HG02623 (cell line): Measurements from ENCODE around the gene METAP1D.

Source experiments
- ATAC-seq: cut with Tn5 transposase; IDR thresholded peaks from one replicate; pipeline ENCODE4 v1.9.1; 2021; ENCODE audit warnings: moderate library complexity; ENCODE audit not compliant: unreplicated experiment

The METAP1D gene

DNA sequence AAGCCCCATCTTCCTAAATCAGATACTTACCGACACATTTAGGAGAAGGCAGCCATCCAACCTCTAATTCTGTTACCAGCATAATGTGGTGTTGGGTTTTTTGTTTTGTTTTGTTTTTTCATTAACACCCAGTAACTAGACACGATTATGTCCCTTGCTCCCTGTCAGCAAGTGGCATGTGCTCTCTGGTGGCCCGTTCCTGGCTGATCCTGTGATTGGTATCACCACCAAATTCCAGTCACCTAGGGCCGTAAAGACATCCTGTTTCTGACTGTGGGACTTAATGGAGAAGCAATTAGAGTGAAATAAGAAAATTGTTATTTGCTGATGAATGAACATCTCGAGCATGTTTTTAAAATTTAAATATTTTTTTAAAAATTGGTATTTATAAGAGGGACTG is 79.7 kb downstream of the METAP1D start:
- ATAC-seq: no peak

DNA sequence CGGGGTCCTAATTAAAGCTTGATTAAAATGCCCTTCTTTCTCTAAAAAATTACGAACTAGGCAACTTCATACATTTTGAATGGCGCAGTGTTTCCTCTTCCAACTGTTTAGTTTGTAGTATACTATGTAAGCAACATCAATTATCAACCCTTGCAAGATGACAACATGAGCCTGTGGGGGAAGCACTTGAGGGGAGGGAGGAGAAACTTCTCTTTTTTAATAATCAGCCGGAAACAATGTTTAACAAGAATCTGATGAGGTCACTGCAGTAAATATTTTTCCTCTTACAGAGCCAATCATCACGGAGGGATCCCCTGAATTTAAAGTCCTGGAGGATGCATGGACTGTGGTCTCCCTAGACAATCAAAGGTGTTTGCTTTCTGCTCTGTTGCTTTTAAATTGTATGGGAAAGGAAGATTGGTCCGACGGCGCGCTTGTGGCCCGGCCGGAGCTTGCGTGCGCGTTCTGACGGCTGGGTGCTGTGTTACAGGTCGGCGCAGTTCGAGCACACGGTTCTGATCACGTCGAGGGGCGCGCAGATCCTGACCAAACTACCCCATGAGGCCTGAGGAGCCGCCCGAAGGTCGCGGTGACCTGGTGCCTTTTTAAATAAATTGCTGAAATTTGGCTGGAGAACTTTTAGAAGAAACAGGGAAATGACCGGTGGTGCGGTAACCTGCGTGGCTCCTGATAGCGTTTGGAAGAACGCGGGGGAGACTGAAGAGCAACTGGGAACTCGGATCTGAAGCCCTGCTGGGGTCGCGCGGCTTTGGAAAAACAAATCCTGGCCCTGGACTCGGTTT is 80.3 kb downstream of the METAP1D start:
- no peak for ATAC-seq

DNA sequence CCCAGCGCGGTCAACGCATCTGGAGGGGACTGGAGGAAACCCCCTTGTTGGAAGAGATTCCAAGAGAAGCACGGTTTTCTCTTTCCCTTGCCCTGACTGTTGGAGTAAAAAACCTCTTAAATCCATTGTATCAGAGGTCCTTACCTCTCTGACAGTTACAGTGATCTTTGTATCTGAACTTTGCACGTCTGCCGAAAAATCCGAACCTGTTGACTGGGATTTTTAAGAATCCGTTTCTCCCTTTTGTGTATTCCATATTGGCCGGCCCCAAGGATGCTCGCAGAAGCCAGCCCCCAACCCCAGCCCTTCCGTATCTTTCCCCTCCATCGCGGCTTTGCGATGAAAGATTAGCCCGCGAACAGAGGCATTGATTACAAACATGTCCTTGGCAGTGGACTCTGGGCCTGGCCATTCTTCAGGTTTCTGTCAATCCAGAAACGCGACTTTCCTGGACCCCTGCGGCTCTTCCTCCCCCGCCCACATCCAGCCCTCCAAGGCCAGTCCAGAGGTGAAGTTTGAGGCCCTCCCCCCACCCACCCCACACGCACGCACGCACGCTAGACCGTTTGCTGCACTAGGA is 81.0 kb downstream of the METAP1D start:
- no peak for ATAC-seq

DNA sequence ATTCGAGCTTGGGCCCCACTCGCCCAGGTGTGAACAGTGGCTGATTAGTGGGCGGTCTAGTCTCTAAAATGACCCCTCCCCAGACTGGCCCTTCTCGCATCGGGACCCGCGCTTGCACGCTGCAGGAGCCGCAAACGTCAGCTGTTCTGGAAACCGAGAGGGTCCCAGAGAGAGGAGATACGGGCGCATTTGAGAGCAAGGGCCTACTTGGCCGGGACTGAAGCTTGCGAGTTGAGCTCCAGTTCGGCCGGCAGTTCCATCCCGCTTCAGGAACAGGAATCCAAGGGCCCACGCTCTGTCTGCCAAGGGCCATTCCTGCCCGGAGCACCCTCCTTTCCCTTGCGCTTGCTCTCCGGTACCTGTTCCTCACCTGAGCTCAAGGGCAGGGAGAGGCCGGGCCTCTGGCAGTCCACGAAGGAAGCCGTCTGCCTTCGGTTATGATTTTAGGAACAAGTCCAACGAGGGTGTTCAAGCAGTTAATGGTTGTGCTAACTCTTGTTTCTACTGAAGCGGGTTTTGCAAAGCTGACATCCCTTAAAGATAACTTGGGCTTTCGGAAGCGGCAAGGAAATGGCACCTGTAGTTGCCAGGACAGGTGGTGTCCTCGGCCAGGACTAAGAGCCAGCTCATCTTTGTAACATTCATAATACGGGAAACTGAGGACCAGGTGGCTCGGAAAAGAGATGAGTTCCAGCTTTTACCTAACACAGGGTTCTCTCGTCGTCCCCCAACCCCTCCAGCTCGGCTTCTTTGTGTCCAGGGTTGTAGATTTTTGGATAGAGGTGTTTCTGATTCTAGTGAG is 81.7 kb downstream of the METAP1D start:
- no peak for ATAC-seq

DNA sequence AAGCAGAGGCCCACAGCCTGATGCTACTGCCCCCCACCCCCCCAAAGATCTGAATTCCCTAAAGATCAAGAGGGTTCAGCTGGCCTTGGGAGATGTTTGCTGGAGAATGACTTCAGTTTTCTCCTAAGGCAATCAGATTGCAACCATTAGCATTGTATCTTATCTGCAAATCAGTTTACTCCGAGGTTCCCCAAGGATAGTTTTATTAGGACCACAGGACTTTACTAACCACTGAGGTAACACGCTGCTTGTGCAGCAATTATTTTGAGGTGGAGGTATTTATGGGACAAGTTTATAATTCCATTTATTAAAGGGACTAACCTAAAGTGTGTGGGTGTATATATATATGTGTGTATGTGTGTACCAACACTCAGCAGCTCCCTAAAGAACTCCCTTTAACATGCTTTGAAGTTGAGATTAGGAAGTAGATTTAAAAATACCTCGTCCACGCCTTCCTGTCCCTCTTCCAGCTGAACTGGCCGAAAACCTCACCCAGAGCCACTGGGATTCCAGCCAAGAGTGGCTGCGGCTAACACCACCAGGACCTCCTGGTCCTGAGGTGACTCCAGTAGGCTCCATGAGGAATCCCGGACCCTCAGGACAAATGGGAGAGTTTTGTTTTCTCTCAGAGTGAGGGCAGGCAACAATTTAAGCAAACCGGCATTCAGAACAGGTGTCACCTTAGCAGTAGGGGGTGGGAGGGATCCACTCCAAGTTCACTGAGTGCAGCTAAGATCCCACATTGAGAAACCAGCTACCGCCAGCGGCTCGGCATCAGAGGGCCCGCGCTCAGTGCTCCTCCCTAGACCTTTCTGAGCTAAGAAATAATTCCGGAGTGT is 82.6 kb downstream of the METAP1D start:
- no peak for ATAC-seq

DNA sequence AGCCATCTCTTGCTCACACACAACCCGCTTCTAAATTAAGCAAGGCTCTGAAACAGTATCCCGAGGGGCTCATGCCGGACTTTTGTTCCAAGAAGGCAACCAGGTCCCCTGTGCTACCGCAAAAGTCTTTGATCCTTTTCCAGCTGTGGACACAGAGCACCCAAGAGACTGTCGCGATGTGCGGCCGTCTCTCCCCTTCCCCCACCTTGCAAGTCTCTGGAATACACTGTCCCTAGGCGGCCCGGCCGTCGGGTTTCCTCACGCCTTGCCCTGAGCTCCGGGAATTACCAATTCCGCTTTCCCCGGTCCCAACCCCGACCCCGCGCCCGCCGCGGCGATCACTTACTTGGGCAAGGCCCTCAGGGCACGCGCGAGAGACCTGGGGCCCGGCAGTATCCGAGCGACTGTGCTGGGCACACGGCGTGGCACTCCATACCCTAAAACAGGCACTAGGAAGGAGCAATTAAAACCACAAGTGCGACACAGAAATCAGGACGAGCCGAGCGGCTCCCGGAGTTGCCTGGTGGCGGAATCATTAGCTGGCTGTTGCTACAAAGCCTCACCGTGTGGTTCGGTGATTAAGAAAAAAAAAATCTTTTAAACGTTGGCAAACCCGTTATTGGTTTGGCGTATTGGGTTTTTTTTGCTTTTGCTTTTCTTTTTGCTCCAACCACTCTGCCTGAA is 83.3 kb downstream of the METAP1D start:
- no peak for ATAC-seq

DNA sequence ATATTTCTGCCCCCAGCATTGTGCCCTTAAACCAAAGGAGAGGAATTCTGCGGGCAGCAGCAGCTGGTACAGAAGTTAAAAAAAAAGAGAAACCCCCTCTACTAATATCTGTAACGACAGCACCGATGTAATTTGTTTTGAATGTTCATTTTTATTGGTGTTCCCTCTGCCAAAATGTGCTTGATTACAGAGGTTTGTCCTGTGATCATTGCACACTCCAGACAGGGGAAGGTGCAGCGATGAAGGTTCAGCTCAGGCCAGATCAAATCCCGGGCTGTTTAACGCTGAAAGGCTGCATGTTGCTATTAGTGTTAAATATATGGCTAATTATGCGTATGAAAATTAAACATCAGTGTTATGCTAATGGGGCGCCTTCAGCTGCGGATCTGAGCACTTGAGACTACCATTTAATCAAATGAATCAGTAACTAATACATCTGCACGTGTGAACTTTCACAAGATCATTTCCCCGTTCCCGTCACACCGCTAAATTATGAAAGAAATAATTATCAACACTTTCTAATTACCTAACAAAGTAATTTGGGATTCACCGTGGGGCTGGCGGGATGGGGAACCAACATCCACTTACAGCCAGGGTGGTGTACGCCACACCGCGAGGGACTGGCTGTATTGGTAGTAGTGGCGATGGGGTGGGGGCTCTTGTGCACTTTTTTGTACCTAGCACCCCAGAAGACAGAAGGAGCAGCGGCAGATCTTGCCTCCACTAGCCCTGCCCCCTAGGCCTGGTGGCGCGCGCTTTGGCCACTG is 84.1 kb downstream of the METAP1D start:
- no peak for ATAC-seq

DNA sequence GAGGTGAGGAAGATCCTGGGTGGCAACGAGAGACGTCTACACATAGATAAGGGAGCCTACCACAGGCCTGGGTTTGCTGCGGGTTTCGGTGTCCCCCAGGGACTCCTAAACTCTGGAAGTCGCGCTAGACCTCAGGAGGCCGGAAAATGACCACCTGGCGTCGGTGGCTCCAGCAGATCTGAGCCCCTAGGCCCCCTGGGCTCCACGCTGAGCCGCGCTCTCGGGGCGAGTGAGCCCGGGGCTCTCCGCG is 84.6 kb downstream of the METAP1D start:
- ATAC-seq: no peak

DNA sequence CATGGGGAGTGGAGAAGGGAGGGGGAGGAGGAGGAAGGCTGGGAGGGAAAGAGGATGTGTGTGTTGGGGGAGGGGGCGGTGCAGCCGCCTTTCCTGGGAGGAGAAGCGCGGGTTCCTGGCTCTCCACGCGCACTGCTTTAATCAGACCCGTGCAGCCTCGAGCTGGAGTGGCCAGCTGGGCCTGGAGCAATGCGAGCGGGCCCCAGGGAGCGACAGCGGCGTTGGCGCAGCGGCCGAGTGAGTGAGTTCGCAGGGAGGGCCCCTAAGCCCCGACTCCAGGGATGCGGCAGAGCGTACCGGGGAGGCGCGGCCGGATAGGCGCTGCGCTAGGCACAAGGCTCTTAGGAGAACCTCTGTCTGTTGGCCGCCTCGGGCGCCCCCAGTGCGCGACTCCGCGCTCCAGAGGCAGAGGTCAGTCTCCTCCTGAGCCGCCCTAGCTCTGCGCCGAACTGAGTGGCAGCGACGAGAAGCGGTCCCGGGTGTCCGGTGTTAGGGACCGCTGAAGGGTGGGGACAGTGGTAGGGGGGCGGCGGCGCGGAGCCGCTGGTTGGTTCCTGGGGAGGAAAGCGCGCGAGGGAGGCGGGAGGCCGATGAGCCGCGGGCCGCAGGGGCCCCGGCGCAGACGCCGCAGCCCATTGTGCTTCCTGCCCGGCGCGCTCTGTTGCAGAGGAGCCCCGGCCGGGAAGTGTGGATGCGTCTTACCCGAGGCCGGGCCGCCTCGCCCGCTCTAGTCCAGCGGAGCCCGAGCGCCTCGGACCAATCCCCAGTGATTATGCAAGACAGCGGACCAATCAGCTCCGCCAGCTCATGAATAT is 85.1 kb downstream of the METAP1D start:
- peak; percentile 86 for ATAC-seq

DNA sequence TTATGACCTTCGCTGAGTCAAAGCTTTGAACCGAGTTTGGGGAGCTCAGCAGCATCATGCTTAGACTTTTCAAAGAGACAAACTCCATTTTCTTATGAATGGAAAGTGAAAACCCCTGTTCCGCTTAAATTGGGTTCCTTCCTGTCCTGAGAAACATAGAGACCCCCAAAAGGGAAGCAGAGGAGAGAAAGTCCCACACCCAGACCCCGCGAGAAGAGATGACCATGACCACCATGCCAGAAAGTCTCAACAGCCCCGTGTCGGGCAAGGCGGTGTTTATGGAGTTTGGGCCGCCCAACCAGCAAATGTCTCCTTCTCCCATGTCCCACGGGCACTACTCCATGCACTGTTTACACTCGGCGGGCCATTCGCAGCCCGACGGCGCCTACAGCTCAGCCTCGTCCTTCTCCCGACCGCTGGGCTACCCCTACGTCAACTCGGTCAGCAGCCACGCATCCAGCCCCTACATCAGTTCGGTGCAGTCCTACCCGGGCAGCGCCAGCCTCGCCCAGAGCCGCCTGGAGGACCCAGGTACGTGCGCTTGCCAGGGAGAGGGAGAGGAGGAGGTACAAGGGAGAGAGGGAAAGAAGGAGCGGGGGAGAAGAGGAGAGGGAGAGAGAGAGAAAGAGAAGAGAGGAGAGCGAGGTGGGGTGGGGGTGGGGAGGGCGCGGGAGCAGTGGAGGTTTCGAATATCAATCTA is 85.9 kb downstream of the METAP1D start, which contains the start of gene DLX1:
Gene DLX1 (plus strand): TSS at position 48 of the 700 bp plus-strand sequence. CDS start 171 bp downstream, at position 219.
- no peak for ATAC-seq

DNA sequence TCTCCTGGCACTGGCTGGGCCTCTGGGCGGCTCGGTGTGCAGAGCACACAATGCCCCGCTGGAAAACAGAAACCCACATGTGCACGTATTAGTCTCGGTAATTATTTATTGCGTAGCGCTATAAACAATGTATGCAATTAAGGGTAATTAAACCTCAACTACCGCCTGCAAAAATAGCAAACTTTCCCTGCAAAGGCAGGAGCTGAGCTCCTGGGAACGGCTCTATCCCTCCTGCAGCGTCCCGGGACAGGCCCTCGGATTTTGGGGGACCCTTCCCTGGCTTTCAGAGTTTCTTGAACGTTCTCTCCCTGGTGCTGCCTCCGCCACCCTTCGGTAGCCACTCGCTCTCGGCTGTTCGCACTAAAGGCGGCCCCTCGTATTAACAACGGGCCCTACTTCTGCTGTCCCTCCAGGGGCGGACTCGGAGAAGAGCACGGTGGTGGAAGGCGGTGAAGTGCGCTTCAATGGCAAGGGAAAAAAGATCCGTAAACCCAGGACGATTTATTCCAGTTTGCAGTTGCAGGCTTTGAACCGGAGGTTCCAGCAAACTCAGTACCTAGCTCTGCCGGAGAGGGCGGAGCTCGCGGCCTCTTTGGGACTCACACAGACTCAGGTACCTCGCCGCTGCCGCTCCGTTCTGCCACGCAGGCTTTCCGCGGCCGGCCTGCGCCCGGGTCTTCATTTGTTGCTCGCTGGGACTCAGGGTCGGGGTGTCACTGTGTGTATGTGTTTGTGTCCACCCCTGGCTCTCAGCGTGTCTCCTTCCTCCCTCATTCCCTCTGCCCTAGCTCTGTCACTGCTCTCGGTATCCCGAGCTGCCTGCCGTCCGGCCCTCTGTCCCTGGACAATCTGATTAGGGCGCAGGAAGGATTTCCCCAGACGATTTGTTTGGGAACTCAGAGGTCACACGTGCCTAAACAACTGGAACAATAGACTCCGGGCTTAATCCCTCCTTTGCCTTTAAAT is 86.8 kb downstream of the METAP1D start:
- no peak for ATAC-seq

DNA sequence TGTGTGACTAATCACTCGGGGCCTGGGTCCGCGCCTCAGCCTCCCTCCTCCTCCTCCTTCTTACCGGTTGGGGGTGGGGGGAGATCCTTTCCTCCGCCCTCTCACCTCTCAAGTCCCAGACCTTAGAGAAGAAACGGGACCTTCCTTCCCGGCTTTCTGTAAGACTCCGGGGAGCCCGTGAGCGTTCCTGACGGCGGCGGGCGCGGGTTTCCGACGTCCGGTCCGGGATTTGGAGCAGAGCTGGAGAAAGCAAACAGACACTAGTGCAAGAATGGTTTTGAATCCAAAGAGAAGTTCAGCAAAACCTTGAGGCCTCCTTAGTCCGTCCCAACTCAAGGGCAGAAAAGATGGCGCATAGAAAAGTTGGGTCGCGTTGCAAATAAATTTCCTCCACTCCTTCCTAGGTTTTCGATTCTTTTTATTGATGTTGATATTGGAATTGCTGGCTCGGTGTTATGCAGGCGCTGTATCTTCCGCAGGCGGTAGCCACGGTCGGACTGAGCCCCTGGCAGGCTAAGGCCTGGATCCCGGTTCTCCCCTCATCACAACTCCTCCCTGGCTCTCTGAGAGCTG is 87.5 kb downstream of the METAP1D start:
- ATAC-seq: no peak

DNA sequence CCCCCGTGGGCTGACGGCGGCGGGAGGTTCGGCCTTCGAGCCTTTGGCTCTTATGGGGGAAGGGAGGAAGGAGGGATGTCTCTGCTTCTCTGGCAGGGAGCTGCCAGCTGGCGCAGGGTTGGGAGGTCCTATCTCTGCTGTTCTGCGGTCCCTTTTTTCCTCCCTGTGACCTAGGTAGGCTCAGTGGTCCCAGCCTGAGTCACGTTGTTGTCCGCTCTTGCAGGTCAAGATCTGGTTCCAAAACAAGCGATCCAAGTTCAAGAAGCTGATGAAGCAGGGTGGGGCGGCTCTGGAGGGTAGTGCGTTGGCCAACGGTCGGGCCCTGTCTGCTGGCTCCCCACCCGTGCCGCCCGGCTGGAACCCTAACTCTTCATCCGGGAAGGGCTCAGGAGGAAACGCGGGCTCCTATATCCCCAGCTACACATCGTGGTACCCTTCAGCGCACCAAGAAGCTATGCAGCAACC is 88.1 kb downstream of the METAP1D start:
- no peak for ATAC-seq

DNA sequence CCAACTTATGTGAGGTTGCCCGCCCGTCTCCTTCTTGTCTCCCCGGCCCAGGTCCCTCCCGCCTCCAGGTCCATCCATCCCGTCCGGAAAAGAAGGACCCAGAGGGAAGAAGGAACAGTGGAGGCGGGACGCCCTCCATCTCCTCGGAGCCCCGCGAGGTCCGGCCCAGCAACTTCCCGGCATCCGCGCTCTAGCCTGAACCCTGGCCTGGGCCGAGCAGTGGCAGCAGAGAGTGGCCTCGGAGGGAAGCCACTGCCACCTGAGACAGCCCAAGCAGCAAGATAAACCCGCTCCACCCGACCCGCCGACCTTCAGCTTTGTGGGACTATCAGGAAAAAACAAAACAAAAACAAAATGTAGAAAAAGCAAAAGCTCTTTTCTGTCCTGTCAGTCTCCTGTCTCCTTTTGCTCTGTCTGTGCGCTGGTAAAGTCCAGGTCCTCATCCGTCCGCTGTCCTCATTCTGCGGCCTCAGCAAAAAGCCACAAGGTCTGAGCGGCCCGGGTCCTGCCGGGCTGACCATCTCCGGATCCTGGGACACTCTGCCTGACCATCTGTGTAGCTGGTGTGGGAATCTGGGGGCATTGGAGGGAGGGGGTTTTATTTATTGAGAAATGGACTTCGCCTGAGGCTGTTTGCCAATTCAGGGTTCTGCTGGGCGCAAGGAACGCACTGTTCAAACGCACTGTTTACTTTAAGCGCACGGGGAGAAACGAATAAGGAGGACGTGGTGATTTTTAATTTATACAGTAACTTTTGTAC is 88.7 kb downstream of the METAP1D start:
- no peak for ATAC-seq

DNA sequence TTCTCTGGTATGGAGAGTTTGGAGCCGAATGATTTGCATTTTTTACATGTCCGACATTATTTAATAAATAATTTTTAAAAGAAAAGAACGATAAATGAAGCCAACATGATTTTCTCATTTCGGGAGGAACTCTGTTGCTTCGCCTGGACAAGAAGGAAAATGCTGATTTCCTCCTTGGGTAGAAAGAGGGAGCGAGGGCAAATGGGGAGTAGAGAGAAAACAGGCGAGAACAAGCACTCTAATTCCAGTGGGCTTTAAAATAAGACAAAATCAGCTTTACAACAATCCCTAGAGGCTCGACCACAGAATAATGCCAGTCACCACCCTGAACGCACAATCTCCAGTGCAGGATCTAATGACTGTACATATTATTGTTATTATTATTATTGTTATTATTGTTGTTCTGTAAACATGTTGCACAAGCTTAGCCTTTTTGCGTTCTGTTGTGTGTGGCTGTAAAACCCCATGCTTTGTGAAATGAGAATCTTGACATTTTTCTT is 89.3 kb downstream of the METAP1D start:
- ATAC-seq: no peak

DNA sequence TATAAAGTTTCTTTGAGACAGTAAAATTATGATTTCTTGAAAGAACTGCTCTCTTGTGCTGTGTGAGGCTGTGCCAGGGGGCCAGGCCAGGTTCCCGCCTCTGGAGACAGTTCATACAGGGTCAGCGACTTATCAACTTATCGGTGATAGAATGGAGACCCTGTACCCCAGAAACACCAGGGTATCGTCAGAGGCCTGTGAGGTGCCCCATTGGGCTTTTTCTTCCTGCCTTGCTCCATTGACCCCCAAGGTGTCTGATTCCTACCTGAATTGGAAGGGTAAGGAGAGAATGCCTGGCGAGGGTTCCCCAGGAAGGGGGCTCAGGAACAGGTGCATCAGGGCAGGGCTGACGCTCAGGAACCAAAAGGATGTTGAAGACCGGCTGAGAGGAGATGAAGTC is 89.9 kb downstream of the METAP1D start:
- ATAC-seq: no peak
